Measurements from ENCODE around the gene USPL1.
A peak's percentile ranks its signal among the peaks of the same experiment; 100 is the strongest.

USPL1 gene

GRCh38 chr13:30697177-30697953, 79.6 kb downstream of the USPL1 start:
- DNase-seq (ENCODE audit: low spot score), result no peak

DNA sequence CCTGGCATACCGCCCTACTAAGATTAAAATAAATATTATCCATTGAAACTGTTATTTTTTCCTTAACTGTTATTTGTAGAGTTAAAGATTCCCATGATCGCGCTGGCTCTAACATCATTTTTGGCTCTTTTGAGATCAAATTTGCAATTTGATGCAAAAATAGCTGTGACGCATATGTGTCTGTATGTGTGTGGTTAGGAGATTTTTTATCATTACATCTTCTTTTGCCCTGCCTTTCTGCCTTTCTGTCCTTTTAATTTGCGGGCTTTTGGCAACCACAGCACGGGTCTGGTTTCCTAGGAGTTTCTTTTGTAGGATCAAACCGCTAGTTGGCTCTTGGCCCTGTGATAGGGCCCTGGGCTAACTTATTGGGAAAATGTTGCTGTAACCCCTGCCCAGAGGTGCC, 80.3 kb downstream of the USPL1 start:
- DNase-seq (ENCODE audit: low spot score), result no peak

DNA sequence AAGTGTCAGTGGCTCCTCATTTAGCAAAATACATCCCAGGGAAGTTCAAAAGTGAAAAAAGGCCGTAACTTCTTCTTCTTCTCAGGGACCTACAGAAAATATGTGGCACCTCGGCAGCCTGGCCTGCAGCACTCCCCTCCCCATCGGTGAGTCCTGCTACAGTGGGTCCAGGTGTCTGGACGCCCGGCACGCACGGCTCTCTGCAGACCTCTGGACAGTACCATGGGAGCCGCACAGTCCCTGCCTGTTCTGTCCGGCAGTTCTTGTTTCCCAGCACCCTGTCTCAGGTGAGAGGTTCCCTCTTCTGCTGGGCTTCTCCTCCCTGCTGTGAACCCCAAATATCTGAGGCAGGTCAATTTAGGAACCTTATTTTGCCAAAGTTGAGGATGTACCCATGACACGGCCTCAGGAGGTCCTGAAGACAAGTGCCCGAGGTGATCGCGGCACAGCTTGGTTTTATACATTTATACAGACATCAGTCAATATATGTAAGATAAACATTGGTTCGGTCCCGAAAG, 80.8 kb downstream of the USPL1 start:
- DNase-seq (ENCODE audit: low spot score), result no peak

- no peak for DNase-seq (ENCODE audit: low spot score)
Observed at GRCh38 chr13:30700364-30700763, 82.6 kb downstream of the USPL1 start.

DNA sequence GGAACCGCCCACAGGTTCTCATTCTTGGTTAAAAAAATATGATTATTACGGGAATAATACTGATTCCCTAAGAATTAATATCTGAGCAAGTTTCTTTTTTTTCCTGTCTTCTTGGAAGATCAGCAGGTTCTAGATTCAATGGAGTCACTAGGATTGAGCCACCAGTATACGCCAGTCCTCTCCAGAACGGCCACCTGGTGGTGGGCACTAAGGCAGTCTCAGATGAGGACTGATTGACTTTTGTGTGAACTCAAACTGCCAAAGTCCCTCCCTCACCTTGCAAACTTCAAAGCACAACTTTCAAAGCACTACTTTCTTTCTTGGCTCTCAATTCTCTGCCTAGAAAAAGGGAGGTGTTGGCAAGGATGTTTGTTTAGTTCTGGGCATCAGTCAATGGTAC, 84.3 kb downstream of the USPL1 start:
- DNase-seq (ENCODE audit: low spot score), result peak; percentile 13

GRCh38 chr13:30704596-30704995, 86.9 kb downstream of the USPL1 start:
- no peak for DNase-seq (ENCODE audit: low spot score)

DNA sequence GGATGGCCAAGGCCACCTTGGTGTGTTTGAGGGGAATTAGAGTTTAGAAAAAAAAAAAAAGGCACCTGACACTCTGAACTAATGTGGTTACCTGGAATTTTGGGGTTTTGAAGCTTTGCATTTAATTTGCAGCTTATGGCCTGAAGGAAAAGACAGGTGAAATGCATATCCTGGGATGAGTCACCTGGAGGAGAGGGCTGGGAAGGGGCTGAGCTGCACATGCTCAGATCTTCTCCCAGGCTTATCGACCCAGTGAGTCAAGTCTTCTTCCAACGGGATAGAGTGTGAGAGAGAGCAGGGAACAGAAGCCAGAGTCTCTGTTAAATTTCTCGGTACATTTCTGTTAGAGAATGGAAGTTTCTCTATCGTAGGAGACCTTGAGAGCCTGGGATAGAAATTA, 88.0 kb downstream of the USPL1 start:
- no peak for DNase-seq (ENCODE audit: low spot score)

- DNase-seq (ENCODE audit: low spot score), result no peak
Observed at GRCh38 chr13:30708541-30708940, 90.8 kb downstream of the USPL1 start.

Measured in NAMALWA (cell line).